LNCAP (cell line): ENCODE data around the gene CCDC85C.

Experiments used
- CTCF ChIP-seq: fragments of 450-650 bp; IDR thresholded peaks from 2 replicates; pipeline ENCODE4 v1.5.1; 2017; ENCODE audit warnings: mild to moderate bottlenecking

The CCDC85C gene

GRCh38 chr14:99451234-99451633, 152.8 kb downstream of the CCDC85C start:
- TF ChIP-seq CTCF, result no peak

GRCh38 chr14:99450266-99450665, 153.7 kb downstream of the CCDC85C start:
- TF ChIP-seq CTCF, result no peak
